ENCODE results near the gene UBL3. TPM values are rescaled to one million over a fixed set of nuclear protein-coding genes. Genes with fewer than 3 reads are reported as not detected.

UBL3 gene
- total RNA-seq, 1 experiment from 2014 or later: 19.0 TPM

- Histone ChIP-seq H2BK20ac (ENCODE audit: low read depth, low read length, poor library complexity, severe bottlenecking) (no peak overlapping the region), H2BK15ac (ENCODE audit: low read depth, low read length) (no peak overlapping the region), H3K23ac (ENCODE audit: insufficient read length, low read depth, low read length) (no peak overlapping the region), H2BK12ac (ENCODE audit: insufficient read length, low read depth, low read length) (no peak overlapping the region), H2AFZ (ENCODE audit: low read length) (no peak overlapping the region), H4K20me1 (ENCODE audit: control insufficient read depth, insufficient read depth, insufficient read length) (no peaks in the 10 kb centered on the region), H3K9me3 (ENCODE audit: control insufficient read depth, low read depth, low read length) (no peaks in the 10 kb centered on the region), H4K5ac (ENCODE audit: insufficient read length, low read depth, low read length) (no peak overlapping the region), H3K4me1 (ENCODE audit: insufficient read depth, low read length) (peaks cover 2% of the 10 kb centered on the region; the same call in 1 of the 2 replicates), H3K23me2 (ENCODE audit: insufficient read length, low read depth, low read length, poor library complexity, severe bottlenecking) (no peaks in the 10 kb centered on the region), H3K27me3 (ENCODE audit: insufficient read depth, low read length) (no peaks in the 10 kb centered on the region), H2BK120ac (ENCODE audit: low read depth, low read length, poor library complexity, severe bottlenecking) (no peak overlapping the region), H3K18ac (ENCODE audit: insufficient read length, low read depth, low read length) (no peak overlapping the region), H3K9ac (ENCODE audit: extremely low read depth, insufficient read length, low read length) (no peak overlapping the region), H3K79me2 (ENCODE audit: insufficient read depth, low read length) (no peaks in the 10 kb centered on the region), H4K91ac (ENCODE audit: insufficient read length, low read depth, low read length) (no peak overlapping the region), H3K27ac (ENCODE audit: insufficient read length, low read depth, low read length) (peak overlapping the region; percentile 32), H3K4ac (ENCODE audit: low read depth, low read length) (no peak overlapping the region), H4K8ac (replicated peaks; ENCODE audit: insufficient read length, low read depth, low read length) (no peak overlapping the region), H2BK5ac (ENCODE audit: insufficient read length, low read length) (no peak overlapping the region), H3K4me2 (ENCODE audit: insufficient read depth, insufficient read length, low read length) (no peak overlapping the region), H3K14ac (ENCODE audit: insufficient read depth, low read length) (no peak overlapping the region), H3K79me1 (ENCODE audit: insufficient read depth, low read depth, low read length, poor library complexity, severe bottlenecking) (no peaks in the 10 kb centered on the region), H3T11ph (ENCODE audit: low read length) (no peak overlapping the region), H3K56ac (ENCODE audit: insufficient read length, low read depth, low read length) (no peak overlapping the region), H2AK5ac (ENCODE audit: insufficient read length, low read length) (no peak overlapping the region)
- H3K4me3 Mint-ChIP-seq: no peak overlapping the region
- TF ChIP-seq CTCF (conservative IDR thresholded peaks at IDR 0.05): no peak
- no peaks in the 10 kb centered on the region for H3K27me3 Mint-ChIP-seq (ENCODE audit: low read depth)
- no peaks in the 10 kb centered on the region for H3K36me3 Mint-ChIP-seq (ENCODE audit: insufficient read depth in 1 of 3, low read depth in 3 of 3)
- H3K4me1 Mint-ChIP-seq: peaks cover 14 to 18% of the 10 kb centered on the region in 2 experiments
- no peak for DNase-seq
- no peaks in the 10 kb centered on the region; a peak in 1 of 5 replicates for H3K9me3 Mint-ChIP-seq
- H3K27ac Mint-ChIP-seq: no peak overlapping the region
- WGBS (ENCODE audit: extremely low coverage, insufficient read length, low lambda C conversion rate): no CpG with 5 or more reads among the region's 4 CpGs
These were observed 98.2 kb downstream of the UBL3 start for GRCh38 chr13:29752175-29752574.
